ENCODE data around the gene GRHL3.

Gene GRHL3

DNA sequence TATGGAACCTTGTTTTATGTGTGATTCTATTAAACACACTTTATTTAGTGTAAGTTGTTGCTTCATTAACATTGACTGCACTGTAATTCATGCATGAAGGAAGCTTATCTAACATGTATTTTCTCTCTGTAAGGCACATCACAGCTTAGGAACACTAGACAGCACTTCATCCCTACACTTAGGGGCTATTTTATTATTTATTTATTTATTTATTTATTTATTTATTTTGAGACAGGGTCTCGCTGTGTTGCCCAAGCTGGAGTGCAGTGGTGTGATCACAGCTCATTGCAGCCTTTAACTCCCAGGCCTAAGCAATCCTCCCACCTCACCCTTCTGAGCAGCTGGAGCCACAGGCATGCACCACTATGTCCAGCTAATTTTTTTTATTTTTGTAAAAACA lies 30.7 kb upstream of the GRHL3 start:
- no peak for DNase-seq (ENCODE audit: extremely low read depth, low read depth)
- TF ChIP-seq, protein P1, sequence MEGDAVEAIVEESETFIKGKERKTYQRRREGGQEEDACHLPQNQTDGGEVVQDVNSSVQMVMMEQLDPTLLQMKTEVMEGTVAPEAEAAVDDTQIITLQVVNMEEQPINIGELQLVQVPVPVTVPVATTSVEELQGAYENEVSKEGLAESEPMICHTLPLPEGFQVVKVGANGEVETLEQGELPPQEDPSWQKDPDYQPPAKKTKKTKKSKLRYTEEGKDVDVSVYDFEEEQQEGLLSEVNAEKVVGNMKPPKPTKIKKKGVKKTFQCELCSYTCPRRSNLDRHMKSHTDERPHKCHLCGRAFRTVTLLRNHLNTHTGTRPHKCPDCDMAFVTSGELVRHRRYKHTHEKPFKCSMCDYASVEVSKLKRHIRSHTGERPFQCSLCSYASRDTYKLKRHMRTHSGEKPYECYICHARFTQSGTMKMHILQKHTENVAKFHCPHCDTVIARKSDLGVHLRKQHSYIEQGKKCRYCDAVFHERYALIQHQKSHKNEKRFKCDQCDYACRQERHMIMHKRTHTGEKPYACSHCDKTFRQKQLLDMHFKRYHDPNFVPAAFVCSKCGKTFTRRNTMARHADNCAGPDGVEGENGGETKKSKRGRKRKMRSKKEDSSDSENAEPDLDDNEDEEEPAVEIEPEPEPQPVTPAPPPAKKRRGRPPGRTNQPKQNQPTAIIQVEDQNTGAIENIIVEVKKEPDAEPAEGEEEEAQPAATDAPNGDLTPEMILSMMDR (IDR thresholded peaks at IDR 0.05; ENCODE audit: low read depth, low read length), result no peak

GRCh38 chr1:24289937-24290595 lies 29.1 kb upstream of the GRHL3 start:
- TF ChIP-seq, protein P1 (IDR thresholded peaks at IDR 0.05; ENCODE audit: low read depth, low read length), result no peak
- DNase-seq (ENCODE audit: extremely low read depth, low read depth), result peak; percentile 76

DNA sequence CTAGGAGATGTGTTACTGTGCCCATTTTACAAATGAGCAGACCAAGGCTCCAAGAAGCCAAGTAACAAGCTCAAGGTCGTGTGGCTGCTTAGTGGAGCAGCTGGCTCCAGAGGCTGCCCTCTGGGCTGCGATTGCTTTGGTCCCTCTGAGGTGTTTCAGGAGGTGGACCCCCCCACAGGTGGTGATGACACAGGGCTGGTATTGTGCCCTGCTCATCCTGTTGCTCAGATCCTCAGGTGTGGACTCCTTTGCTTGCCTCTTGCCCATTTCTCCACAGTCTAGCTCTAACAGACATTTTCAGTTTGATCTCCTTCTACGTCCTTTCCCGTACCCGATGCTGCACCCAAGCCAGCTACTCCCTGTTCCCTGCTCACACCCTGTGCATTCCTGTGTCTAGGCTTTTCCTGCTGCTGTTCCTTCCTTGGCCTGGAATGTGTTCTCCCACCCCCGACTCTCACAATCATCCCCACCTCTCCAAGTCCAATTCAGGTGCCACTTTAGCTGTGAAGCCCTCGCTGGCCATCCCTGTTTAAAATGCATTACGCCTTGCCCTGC lies 28.1 kb upstream of the GRHL3 start:
- TF ChIP-seq, protein P1 (IDR thresholded peaks at IDR 0.05; ENCODE audit: low read depth, low read length), result no peak
- DNase-seq (ENCODE audit: extremely low read depth, low read depth), result no peak

GRCh38 chr1:24292103-24292502 lies 27.1 kb upstream of the GRHL3 start:
- no peak for DNase-seq (ENCODE audit: extremely low read depth, low read depth)
- TF ChIP-seq, protein P1 (IDR thresholded peaks at IDR 0.05; ENCODE audit: low read depth, low read length), result no peak

GRCh38 chr1:24292887-24293286 lies 26.3 kb upstream of the GRHL3 start:
- DNase-seq (ENCODE audit: extremely low read depth, low read depth), result no peak
- TF ChIP-seq, protein P1 (IDR thresholded peaks at IDR 0.05; ENCODE audit: low read depth, low read length), result no peak

- TF ChIP-seq, protein P1 (IDR thresholded peaks at IDR 0.05; ENCODE audit: low read depth, low read length), result no peak
Measured at GRCh38 chr1:24293392-24294227, 25.5 kb upstream of the GRHL3 start.

GRCh38 chr1:24294228-24294672 lies 24.9 kb upstream of the GRHL3 start:
- TF ChIP-seq, protein P1 (IDR thresholded peaks at IDR 0.05; ENCODE audit: low read depth, low read length), result no peak
- peak; percentile 93 for DNase-seq (ENCODE audit: extremely low read depth, low read depth)

More at GRCh38 chr1:24293392-24294227, 25.5 kb upstream of the GRHL3 start:
- DNase-seq (ENCODE audit: extremely low read depth, low read depth), result no peak

Measured in AG09319 (cell line).